ENCODE results near the gene BNIP1.
"Not testable (repeated sequence)": the region's sequence is repeated elsewhere in the genome, so short reads cannot be mapped to it uniquely, and the experiment has no call there.

The BNIP1 gene

GRCh38 chr5:173148354-173148753 is 4.0 kb downstream of the BNIP1 start:
- no peak overlapping the region for H3K27ac Mint-ChIP-seq
- H3K27me3 Mint-ChIP-seq (ENCODE audit: low read depth) = no peaks in the 10 kb centered on the region
- no peak for DNase-seq (ENCODE audit: low spot score)
- H3K4me3 Mint-ChIP-seq = no peak overlapping the region
- no peaks in the 10 kb centered on the region for H3K9me3 Mint-ChIP-seq
- H3K36me3 Mint-ChIP-seq (ENCODE audit: low read depth) = peaks cover 30% of the 10 kb centered on the region
- H3K4me1 Mint-ChIP-seq (ENCODE audit: low read depth) = peaks cover 6% of the 10 kb centered on the region

GRCh38 chr5:173152547-173152946 is 8.2 kb downstream of the BNIP1 start:
- no peak overlapping the region for H3K27ac Mint-ChIP-seq
- no peaks in the 10 kb centered on the region for H3K27me3 Mint-ChIP-seq (ENCODE audit: low read depth)
- H3K36me3 Mint-ChIP-seq (ENCODE audit: low read depth) = peaks cover 37% of the 10 kb centered on the region
- DNase-seq (ENCODE audit: low spot score) = no peak
- H3K4me3 Mint-ChIP-seq = no peak overlapping the region
- no peaks in the 10 kb centered on the region for H3K9me3 Mint-ChIP-seq
- no peaks in the 10 kb centered on the region for H3K4me1 Mint-ChIP-seq (ENCODE audit: low read depth)

- Mint-ChIP-seq H3K9me3 (no peaks in the 10 kb centered on the region), H3K4me3 (no peak overlapping the region), H3K36me3 (ENCODE audit: low read depth) (peaks cover 34% of the 10 kb centered on the region), H3K27me3 (ENCODE audit: low read depth) (no peaks in the 10 kb centered on the region), H3K27ac (no peak overlapping the region), H3K4me1 (ENCODE audit: low read depth) (no peaks in the 10 kb centered on the region)
- no peak for DNase-seq (ENCODE audit: low spot score)
Observed at GRCh38 chr5:173153842-173154241, 9.5 kb downstream of the BNIP1 start.

GRCh38 chr5:173154619-173155018 is 10.3 kb downstream of the BNIP1 start:
- not testable (repeated sequence) for H3K27ac Mint-ChIP-seq; DNase-seq (ENCODE audit: low spot score); H3K27me3 Mint-ChIP-seq (ENCODE audit: low read depth); H3K9me3 Mint-ChIP-seq; H3K4me1 Mint-ChIP-seq (ENCODE audit: low read depth); H3K4me3 Mint-ChIP-seq
- peaks cover 27% of the 10 kb centered on the region for H3K36me3 Mint-ChIP-seq (ENCODE audit: low read depth)

GRCh38 chr5:173155912-173156311 is 11.6 kb downstream of the BNIP1 start:
- Mint-ChIP-seq H3K4me3 (no peak overlapping the region), H3K9me3 (no peaks in the 10 kb centered on the region), H3K27me3 (ENCODE audit: low read depth) (no peaks in the 10 kb centered on the region), H3K36me3 (ENCODE audit: low read depth) (peaks cover 25% of the 10 kb centered on the region), H3K27ac (no peak overlapping the region), H3K4me1 (ENCODE audit: low read depth) (no peaks in the 10 kb centered on the region)
- DNase-seq (ENCODE audit: low spot score) = no peak

GRCh38 chr5:173158366-173158765 is 14.0 kb downstream of the BNIP1 start:
- Mint-ChIP-seq H3K4me3 (no peak overlapping the region), H3K4me1 (ENCODE audit: low read depth) (no peaks in the 10 kb centered on the region), H3K27me3 (ENCODE audit: low read depth) (no peaks in the 10 kb centered on the region), H3K9me3 (no peaks in the 10 kb centered on the region), H3K27ac (no peak overlapping the region), H3K36me3 (ENCODE audit: low read depth) (peaks cover 23% of the 10 kb centered on the region)
- DNase-seq (ENCODE audit: low spot score) = no peak

GRCh38 chr5:173159256-173159655 is 14.9 kb downstream of the BNIP1 start:
- Mint-ChIP-seq H3K36me3 (ENCODE audit: low read depth) (peaks cover 20% of the 10 kb centered on the region), H3K27me3 (ENCODE audit: low read depth) (no peaks in the 10 kb centered on the region), H3K4me1 (ENCODE audit: low read depth) (no peaks in the 10 kb centered on the region), H3K4me3 (no peak overlapping the region), H3K9me3 (no peaks in the 10 kb centered on the region), H3K27ac (no peak overlapping the region)
- no peak for DNase-seq (ENCODE audit: low spot score)

- H3K36me3 Mint-ChIP-seq (ENCODE audit: low read depth) = peaks cover 18% of the 10 kb centered on the region
Observed at GRCh38 chr5:173161148-173161547, 16.8 kb downstream of the BNIP1 start.

GRCh38 chr5:173163219-173163618 is 18.9 kb downstream of the BNIP1 start:
- H3K4me3 Mint-ChIP-seq = no peak overlapping the region
- DNase-seq (ENCODE audit: low spot score) = no peak
- no peaks in the 10 kb centered on the region for H3K4me1 Mint-ChIP-seq (ENCODE audit: low read depth)
- H3K9me3 Mint-ChIP-seq = no peaks in the 10 kb centered on the region
- H3K36me3 Mint-ChIP-seq (ENCODE audit: low read depth) = peaks cover 15% of the 10 kb centered on the region
- H3K27ac Mint-ChIP-seq = no peak overlapping the region
- H3K27me3 Mint-ChIP-seq (ENCODE audit: low read depth) = no peaks in the 10 kb centered on the region

More at GRCh38 chr5:173161148-173161547, 16.8 kb downstream of the BNIP1 start:
- Mint-ChIP-seq H3K9me3 (no peaks in the 10 kb centered on the region), H3K4me1 (ENCODE audit: low read depth) (no peaks in the 10 kb centered on the region), H3K27me3 (ENCODE audit: low read depth) (no peaks in the 10 kb centered on the region), H3K27ac (no peak overlapping the region), H3K4me3 (no peak overlapping the region)
- DNase-seq (ENCODE audit: low spot score) = no peak

- no peaks in the 10 kb centered on the region for H3K4me1 Mint-ChIP-seq (ENCODE audit: low read depth)
- DNase-seq (ENCODE audit: low spot score) = no peak
- H3K9me3 Mint-ChIP-seq = no peaks in the 10 kb centered on the region
- no peaks in the 10 kb centered on the region for H3K27me3 Mint-ChIP-seq (ENCODE audit: low read depth)
- peaks cover 15% of the 10 kb centered on the region for H3K36me3 Mint-ChIP-seq (ENCODE audit: low read depth)
- H3K4me3 Mint-ChIP-seq = no peak overlapping the region
- no peak overlapping the region for H3K27ac Mint-ChIP-seq
Observed at GRCh38 chr5:173165177-173166016, 21.1 kb downstream of the BNIP1 start.

- DNase-seq (ENCODE audit: low spot score) = no peak
- Mint-ChIP-seq H3K36me3 (ENCODE audit: low read depth) (no peaks in the 10 kb centered on the region), H3K9me3 (no peaks in the 10 kb centered on the region), H3K4me3 (no peak overlapping the region), H3K4me1 (ENCODE audit: low read depth) (no peaks in the 10 kb centered on the region), H3K27me3 (ENCODE audit: low read depth) (no peaks in the 10 kb centered on the region), H3K27ac (no peak overlapping the region)
Observed at GRCh38 chr5:173172166-173172565, 27.8 kb downstream of the BNIP1 start.

GRCh38 chr5:173175523-173175922 is 31.2 kb downstream of the BNIP1 start:
- Mint-ChIP-seq H3K27ac (no peak overlapping the region), H3K4me1 (ENCODE audit: low read depth) (no peaks in the 10 kb centered on the region), H3K36me3 (ENCODE audit: low read depth) (no peaks in the 10 kb centered on the region), H3K27me3 (ENCODE audit: low read depth) (no peaks in the 10 kb centered on the region), H3K9me3 (no peaks in the 10 kb centered on the region), H3K4me3 (no peak overlapping the region)
- no peak for DNase-seq (ENCODE audit: low spot score)

- no peak overlapping the region for H3K4me3 Mint-ChIP-seq
- DNase-seq (ENCODE audit: low spot score) = no peak
- H3K4me1 Mint-ChIP-seq (ENCODE audit: low read depth) = no peaks in the 10 kb centered on the region
- no peaks in the 10 kb centered on the region for H3K9me3 Mint-ChIP-seq
- peaks cover 5% of the 10 kb centered on the region for H3K27me3 Mint-ChIP-seq (ENCODE audit: low read depth)
- no peaks in the 10 kb centered on the region for H3K36me3 Mint-ChIP-seq (ENCODE audit: low read depth)
- H3K27ac Mint-ChIP-seq = no peak overlapping the region
Observed at GRCh38 chr5:173178369-173178910, 34.1 kb downstream of the BNIP1 start.

GRCh38 chr5:173180331-173180730 is 36.0 kb downstream of the BNIP1 start:
- H3K4me1 Mint-ChIP-seq (ENCODE audit: low read depth) = no peaks in the 10 kb centered on the region
- H3K27ac Mint-ChIP-seq = no peak overlapping the region
- H3K4me3 Mint-ChIP-seq = no peak overlapping the region
- H3K9me3 Mint-ChIP-seq = no peaks in the 10 kb centered on the region
- peaks cover 5% of the 10 kb centered on the region for H3K27me3 Mint-ChIP-seq (ENCODE audit: low read depth)
- no peak for DNase-seq (ENCODE audit: low spot score)
- no peaks in the 10 kb centered on the region for H3K36me3 Mint-ChIP-seq (ENCODE audit: low read depth)

All from T-helper 2 cell treated with Interferon-gamma antibody and Interleukin-4, amounts not matched to agents 5 μg/mL and 100 μg/mL, for 36 hours (primary cell).